ENCODE results near the gene MRPS21. TPM values are rescaled to one million over a fixed set of nuclear protein-coding genes. Genes with fewer than 3 reads are reported as not detected.
A peak's percentile ranks its signal among the peaks of the same experiment; 100 is the strongest.
"Not testable (repeated sequence)": the region's sequence is repeated elsewhere in the genome, so short reads cannot be mapped to it uniquely, and the experiment has no call there.

The MRPS21 gene
- total RNA-seq, 1 donor from 2014 or later, result 96.2 TPM

DNA sequence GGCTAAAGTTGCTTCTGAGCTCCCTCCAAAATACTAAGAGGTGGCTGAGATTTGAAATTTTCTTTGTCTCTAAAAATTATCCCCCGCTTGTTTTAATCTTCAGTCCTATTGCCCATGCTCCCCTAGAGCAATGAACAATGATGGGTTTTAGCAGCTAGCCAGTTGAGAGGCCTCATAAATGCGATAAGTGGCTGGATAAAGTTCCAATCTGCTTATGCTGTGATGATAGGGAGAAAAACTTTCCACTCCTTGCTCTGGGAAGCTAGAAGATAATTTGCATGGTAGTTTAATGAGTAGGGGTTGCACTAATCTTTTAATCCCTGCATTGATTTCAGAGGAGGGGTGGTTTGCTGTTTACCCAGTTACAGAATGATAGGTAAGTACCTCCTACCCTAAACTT, 18.1 kb downstream of the MRPS21 start:
- Mint-ChIP-seq H3K4me1 (no peaks in the 10 kb centered on the region), H3K9me3 (no peaks in the 10 kb centered on the region), H3K36me3 (ENCODE audit: low read depth) (peaks cover 10% of the 10 kb centered on the region), H3K4me3 (no peak overlapping the region), H3K27me3 (ENCODE audit: low read depth) (no peaks in the 10 kb centered on the region), H3K27ac (ENCODE audit: unreplicated experiment) (no peak overlapping the region)
- TF ChIP-seq, protein P1, sequence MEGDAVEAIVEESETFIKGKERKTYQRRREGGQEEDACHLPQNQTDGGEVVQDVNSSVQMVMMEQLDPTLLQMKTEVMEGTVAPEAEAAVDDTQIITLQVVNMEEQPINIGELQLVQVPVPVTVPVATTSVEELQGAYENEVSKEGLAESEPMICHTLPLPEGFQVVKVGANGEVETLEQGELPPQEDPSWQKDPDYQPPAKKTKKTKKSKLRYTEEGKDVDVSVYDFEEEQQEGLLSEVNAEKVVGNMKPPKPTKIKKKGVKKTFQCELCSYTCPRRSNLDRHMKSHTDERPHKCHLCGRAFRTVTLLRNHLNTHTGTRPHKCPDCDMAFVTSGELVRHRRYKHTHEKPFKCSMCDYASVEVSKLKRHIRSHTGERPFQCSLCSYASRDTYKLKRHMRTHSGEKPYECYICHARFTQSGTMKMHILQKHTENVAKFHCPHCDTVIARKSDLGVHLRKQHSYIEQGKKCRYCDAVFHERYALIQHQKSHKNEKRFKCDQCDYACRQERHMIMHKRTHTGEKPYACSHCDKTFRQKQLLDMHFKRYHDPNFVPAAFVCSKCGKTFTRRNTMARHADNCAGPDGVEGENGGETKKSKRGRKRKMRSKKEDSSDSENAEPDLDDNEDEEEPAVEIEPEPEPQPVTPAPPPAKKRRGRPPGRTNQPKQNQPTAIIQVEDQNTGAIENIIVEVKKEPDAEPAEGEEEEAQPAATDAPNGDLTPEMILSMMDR (conservative IDR thresholded peaks at IDR 0.05), result no peak
- no peak for DNase-seq (ENCODE audit: low read depth, low spot score)

DNA sequence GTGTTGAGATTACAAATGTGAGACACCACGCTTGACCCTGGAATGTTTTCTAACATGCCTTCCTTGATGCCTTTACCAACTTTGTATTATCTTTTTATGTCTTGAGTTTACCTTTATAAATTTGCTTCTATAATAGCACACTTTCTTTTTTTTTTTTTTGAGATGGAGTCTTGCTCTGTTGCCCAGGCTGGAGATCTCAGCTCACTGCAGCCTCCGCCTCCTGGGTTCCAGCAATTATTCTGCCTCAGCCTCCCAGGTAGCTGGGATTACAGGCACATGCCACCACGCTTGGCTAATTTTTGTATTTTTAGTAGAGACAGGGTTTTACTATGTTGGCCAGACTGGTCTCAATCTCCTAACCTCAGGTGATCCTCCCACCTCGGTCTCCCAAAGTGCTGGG, 21.0 kb downstream of the MRPS21 start:
- H3K27me3 Mint-ChIP-seq (ENCODE audit: low read depth); H3K9me3 Mint-ChIP-seq; H3K36me3 Mint-ChIP-seq (ENCODE audit: low read depth); H3K4me1 Mint-ChIP-seq; H3K27ac Mint-ChIP-seq (ENCODE audit: unreplicated experiment); DNase-seq (ENCODE audit: low read depth, low spot score); H3K4me3 Mint-ChIP-seq: not testable (repeated sequence)

DNA sequence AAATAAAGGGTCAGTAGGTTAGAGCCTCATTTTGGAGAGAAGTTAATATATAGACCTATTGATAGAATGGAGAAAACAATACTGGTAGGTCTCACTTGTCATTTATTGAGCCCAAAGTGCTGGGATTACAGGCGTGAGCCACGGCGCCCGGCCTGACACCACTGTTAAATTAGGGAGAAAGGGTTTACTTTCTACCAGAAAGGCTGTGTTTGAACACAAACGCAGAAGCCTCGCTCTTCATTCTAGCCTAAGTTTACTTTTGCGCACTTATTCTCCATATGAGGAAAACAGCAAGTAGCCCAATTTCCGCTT, 27.0 kb downstream of the MRPS21 start:
- H3K9me3 Mint-ChIP-seq, result no peaks in the 10 kb centered on the region
- peak overlapping the region; percentile 100 for H3K4me3 Mint-ChIP-seq
- peaks cover 16% of the 10 kb centered on the region for H3K4me1 Mint-ChIP-seq
- H3K36me3 Mint-ChIP-seq (ENCODE audit: low read depth), result peaks cover 6% of the 10 kb centered on the region
- peaks cover 2% of the 10 kb centered on the region for H3K27me3 Mint-ChIP-seq (ENCODE audit: low read depth)
- no peak overlapping the region for H3K27ac Mint-ChIP-seq (ENCODE audit: unreplicated experiment)
- no peak for DNase-seq (ENCODE audit: low read depth, low spot score)
- TF ChIP-seq, protein P1 (conservative IDR thresholded peaks at IDR 0.05), result no peak

DNA sequence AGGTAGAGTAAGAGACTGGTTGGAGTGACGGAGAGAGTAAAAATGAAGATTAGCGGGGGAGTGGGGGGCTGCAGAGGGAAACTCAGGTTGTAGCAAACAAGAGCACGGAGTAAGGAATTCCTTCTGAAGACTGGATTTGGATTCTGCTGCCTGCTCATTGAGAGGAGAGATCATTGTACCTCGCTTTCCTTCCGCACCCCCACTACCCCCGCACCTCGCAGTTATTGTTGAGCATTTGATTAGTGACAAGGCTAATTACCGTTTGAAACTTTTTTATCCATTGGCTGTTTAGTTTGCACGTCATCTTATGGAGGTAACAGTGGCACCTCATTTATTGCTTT, 28.1 kb downstream of the MRPS21 start:
- peaks cover 8% of the 10 kb centered on the region for H3K36me3 Mint-ChIP-seq (ENCODE audit: low read depth)
- H3K4me3 Mint-ChIP-seq, result peak overlapping the region; percentile 100

DNA sequence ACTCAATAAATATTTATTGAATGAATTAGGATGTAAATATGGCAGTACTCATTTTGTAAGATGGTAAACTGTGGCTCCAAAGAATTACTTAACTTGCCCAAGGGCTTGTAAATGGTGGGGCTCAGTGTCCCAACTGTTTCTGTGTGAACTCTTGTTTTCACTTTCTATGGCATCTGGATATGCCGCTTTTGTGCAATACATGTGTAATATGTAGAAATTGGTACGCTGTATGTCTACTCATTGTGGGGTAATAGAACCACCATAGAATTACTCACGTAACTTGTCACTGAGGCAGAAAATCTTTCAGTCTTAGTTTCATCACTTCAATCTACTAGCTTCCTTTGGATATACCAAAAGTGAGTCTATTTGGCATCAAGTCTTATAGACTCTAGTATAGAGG, 28.6 kb downstream of the MRPS21 start:
- no peak for DNase-seq (ENCODE audit: low read depth, low spot score)
- Mint-ChIP-seq H3K9me3 (no peaks in the 10 kb centered on the region), H3K27me3 (ENCODE audit: low read depth) (peaks cover 2% of the 10 kb centered on the region), H3K36me3 (ENCODE audit: low read depth) (peaks cover 8% of the 10 kb centered on the region), H3K27ac (ENCODE audit: unreplicated experiment) (peak overlapping the region; percentile 99), H3K4me3 (peak overlapping the region; percentile 100), H3K4me1 (peaks cover 16% of the 10 kb centered on the region)
- TF ChIP-seq, protein P1 (conservative IDR thresholded peaks at IDR 0.05), result no peak

More for the DNA sequence above, 28.1 kb downstream of the MRPS21 start:
- H3K27me3 Mint-ChIP-seq (ENCODE audit: low read depth), result peaks cover 2% of the 10 kb centered on the region
- TF ChIP-seq, protein P1 (conservative IDR thresholded peaks at IDR 0.05), result no peak
- peaks cover 16% of the 10 kb centered on the region for H3K4me1 Mint-ChIP-seq
- H3K27ac Mint-ChIP-seq (ENCODE audit: unreplicated experiment), result peak overlapping the region; percentile 99
- DNase-seq (ENCODE audit: low read depth, low spot score), result no peak
- no peaks in the 10 kb centered on the region for H3K9me3 Mint-ChIP-seq

DNA sequence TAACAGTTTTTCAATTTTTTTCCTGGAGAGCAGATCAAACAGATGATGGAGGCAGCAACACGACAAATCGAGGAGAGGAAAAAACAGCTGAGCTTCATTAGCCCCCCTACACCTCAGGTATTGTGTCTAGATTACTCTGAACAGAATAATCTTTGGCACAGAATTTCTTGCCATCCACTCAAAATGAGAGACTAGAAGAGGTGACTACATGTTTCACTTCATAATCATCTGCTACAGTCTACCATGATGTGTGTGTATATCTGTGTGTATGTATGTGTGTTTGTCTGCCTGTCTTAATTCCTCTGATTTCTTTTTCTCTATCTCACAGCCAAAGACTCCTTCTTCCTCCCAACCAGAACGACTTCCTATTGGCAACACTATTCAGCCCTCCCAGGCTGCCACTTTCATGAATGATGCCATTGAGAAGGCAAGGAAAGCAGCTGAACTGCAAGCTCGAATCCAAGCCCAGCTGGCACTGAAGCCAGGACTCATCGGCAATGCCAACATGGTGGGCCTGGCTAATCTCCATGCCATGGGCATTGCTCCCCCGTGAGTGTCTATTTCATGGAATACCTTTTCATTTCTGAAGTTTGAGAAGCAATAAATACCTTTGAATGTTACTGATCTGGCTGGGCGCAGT, 39.1 kb downstream of the MRPS21 start:
- Mint-ChIP-seq H3K9me3 (no peaks in the 10 kb centered on the region), H3K36me3 (ENCODE audit: low read depth) (peaks cover 24% of the 10 kb centered on the region), H3K27ac (ENCODE audit: unreplicated experiment) (no peak overlapping the region), H3K4me1 (no peaks in the 10 kb centered on the region), H3K27me3 (ENCODE audit: low read depth) (no peaks in the 10 kb centered on the region), H3K4me3 (no peak overlapping the region)
- DNase-seq (ENCODE audit: low read depth, low spot score), result no peak
- TF ChIP-seq, protein P1 (conservative IDR thresholded peaks at IDR 0.05), result no peak

Measured in neural crest cell (in vitro differentiated cells).